IMR-90 (cell line): ENCODE data around the gene SEMA3C. TPM values are rescaled to one million over a fixed set of nuclear protein-coding genes. Genes with fewer than 3 reads are reported as not detected.

ENCODE experiments used
- ATAC-seq: fragments of 200-7000 bp; cut with Tn5 transposase; 2 replicates; pipeline ENCODE4 v1.9.1; 2020; ENCODE audit warnings: low read depth, mild to moderate bottlenecking, moderate library complexity
- BruUV-seq: library from RNA; stranded (reverse); fragments of 400-500 nt; replicated peaks from 2 replicates; lab custom pipeline; 2021; lab: Mats Ljungman, UMichigan
- CTCF ChIA-PET: fragments of 300-600 bp; formaldehyde crosslinking; extraction: SDS; loops from one replicate; lab custom pipeline; 2021; ENCODE audit warnings: antibody characterized with exemption; lab: Yijun Ruan, JAX
- POLR2A ChIA-PET: fragments of 300-600 bp; sonication (Branson Sonifier 250); formaldehyde crosslinking; loops from one replicate; lab custom pipeline; 2022; ENCODE audit warnings: antibody characterized with exemption; ENCODE audit not compliant: unreplicated experiment; lab: Charles Lee
- DNase-seq: peaks from one replicate; pipeline ENCODE4 v3.0.0; 2013
- H2AFZ ChIP-seq: replicated peaks from 2 replicates; pipeline ENCODE3; 2013; ENCODE audit warnings: low read length, mild to moderate bottlenecking; ENCODE audit not compliant: poor library complexity
- H2AK5ac ChIP-seq: 2 replicates; pipeline ENCODE4 v1.6.1; 2013; ENCODE audit warnings: low read depth, low read length, inconsistent platforms
- H2AK9ac ChIP-seq: replicated peaks from 2 replicates; pipeline ENCODE3; 2013; ENCODE audit warnings: mild to moderate bottlenecking, low read depth, low read length, moderate library complexity; ENCODE audit not compliant: poor library complexity
- H2BK120ac ChIP-seq: 2 replicates; pipeline ENCODE4 v1.6.1; 2013; ENCODE audit warnings: low read depth, low read length, inconsistent platforms
- H2BK15ac ChIP-seq: 3 replicates; pipeline ENCODE4 v1.6.1; 2013; ENCODE audit warnings: low read depth, low read length, inconsistent platforms
- H2BK20ac ChIP-seq: 2 replicates; pipeline ENCODE4 v1.6.1; 2013; ENCODE audit warnings: low read depth, mild to moderate bottlenecking, inconsistent platforms, low read length, moderate library complexity
- H2BK5ac ChIP-seq: 2 replicates; pipeline ENCODE4 v1.6.1; 2013; ENCODE audit warnings: mild to moderate bottlenecking, low read depth, low read length, inconsistent platforms; ENCODE audit not compliant: poor library complexity, severe bottlenecking
- H3K14ac ChIP-seq: replicated peaks from 2 replicates; pipeline ENCODE4 v1.6.1; 2013; ENCODE audit warnings: low read depth, low read length, inconsistent platforms
- H3K18ac ChIP-seq: 2 replicates; pipeline ENCODE4 v1.6.1; 2013; ENCODE audit warnings: low read depth, low read length, control low read depth
- H3K23ac ChIP-seq: 2 replicates; pipeline ENCODE4 v1.6.1; 2013; ENCODE audit warnings: low read depth, low read length, inconsistent platforms
- H3K27ac ChIP-seq: 2 replicates; pipeline ENCODE4 v1.5.1; 2013; ENCODE audit warnings: mild to moderate bottlenecking, control low read depth, low read length; ENCODE audit not compliant: insufficient read depth
- H3K27me3 ChIP-seq: 2 replicates; pipeline ENCODE4 v1.6.1; 2013; ENCODE audit warnings: low read length; ENCODE audit not compliant: control insufficient read depth, insufficient read depth
- H3K36me3 ChIP-seq: 2 replicates; pipeline ENCODE4 v1.6.1; 2013; ENCODE audit warnings: low read length, mixed read lengths; ENCODE audit not compliant: control insufficient read depth, insufficient read depth
- H3K4ac ChIP-seq: 2 replicates; pipeline ENCODE4 v1.6.1; 2013; ENCODE audit warnings: low read depth, low read length, inconsistent platforms
- H3K4me1 ChIP-seq: 2 replicates; pipeline ENCODE4 v1.6.1; 2013; ENCODE audit warnings: low read length, mixed read lengths; ENCODE audit not compliant: control insufficient read depth, insufficient read depth
- H3K4me2 ChIP-seq: 2 replicates; pipeline ENCODE4 v1.6.1; 2013; ENCODE audit warnings: low read depth, mild to moderate bottlenecking, control low read depth, low read length, moderate library complexity
- H3K4me3 ChIP-seq: 2 replicates; pipeline ENCODE4 v1.5.1; 2013; ENCODE audit warnings: low read depth, mild to moderate bottlenecking, control low read depth, low read length, moderate library complexity; ENCODE audit not compliant: insufficient read depth
- H3K56ac ChIP-seq: 2 replicates; pipeline ENCODE4 v1.6.1; 2013; ENCODE audit warnings: low read length, inconsistent platforms; ENCODE audit not compliant: insufficient read depth; ENCODE audit errors: extremely low read depth
- H3K79me1 ChIP-seq, 2 experiments: 2 replicates each; pipeline ENCODE4 v1.6.1; 2013; ENCODE audit warnings: low read length in 2 of 2, inconsistent platforms in 1 of 2, low read depth in 1 of 2
- H3K9ac ChIP-seq: 2 replicates; pipeline ENCODE4 v1.6.1; 2013; ENCODE audit warnings: low read depth, low read length, control low read depth
- H3K9me1 ChIP-seq: 2 replicates; pipeline ENCODE4 v1.6.1; 2013; ENCODE audit warnings: low read length, inconsistent platforms; ENCODE audit not compliant: insufficient read depth
- H3K9me3 ChIP-seq: 2 replicates; pipeline ENCODE4 v1.6.1; 2013; ENCODE audit warnings: low read length; ENCODE audit not compliant: control insufficient read depth, insufficient read depth
- H4K20me1 ChIP-seq: 2 replicates; pipeline ENCODE4 v1.6.1; 2013; ENCODE audit warnings: low read length, inconsistent platforms; ENCODE audit not compliant: insufficient read depth
- H4K5ac ChIP-seq: 2 replicates; pipeline ENCODE4 v1.6.1; 2013; ENCODE audit warnings: mild to moderate bottlenecking, low read depth, low read length, control low read depth
- H4K8ac ChIP-seq, 2 experiments: 2 replicates each; pipeline ENCODE4 v1.6.1; 2013; ENCODE audit warnings: low read depth in 2 of 2, low read length in 2 of 2, control low read depth in 1 of 2, inconsistent platforms in 1 of 2
- H4K91ac ChIP-seq: 2 replicates; pipeline ENCODE4 v1.6.1; 2013; ENCODE audit warnings: low read depth, low read length, inconsistent platforms; ENCODE audit not compliant: insufficient read depth
- BHLHE40 ChIP-seq: fragments of 150-350 bp; IDR thresholded peaks from 2 replicates; pipeline ENCODE4 v1.6.1; 2016; ENCODE audit warnings: mild to moderate bottlenecking, low read depth, low read length
- CEBPB ChIP-seq: IDR thresholded peaks from 2 replicates; pipeline ENCODE4 v1.6.1; 2012; ENCODE audit warnings: low read depth, low read length, improper control_type of control experiment
- CHD1 ChIP-seq: IDR thresholded peaks from 2 replicates; pipeline ENCODE4 v1.6.1; 2012; ENCODE audit warnings: low read depth, low read length, improper control_type of control experiment
- CTCF ChIP-seq: conservative IDR thresholded peaks from 2 replicates; pipeline ENCODE4 v1.5.1; 2012; ENCODE audit warnings: mild to moderate bottlenecking, low read depth, low read length, improper control_type of control experiment
- ELK1 ChIP-seq: fragments of 150-350 bp; IDR thresholded peaks from 2 replicates; pipeline ENCODE4 v1.6.1; 2016; ENCODE audit warnings: low read depth, mild to moderate bottlenecking, low read length, moderate library complexity, borderline replicate concordance
- FOS ChIP-seq: fragments of 150-350 bp; IDR thresholded peaks from 2 replicates; pipeline ENCODE4 v1.6.1; 2016; ENCODE audit warnings: low read depth, low read length
- MAFK ChIP-seq: IDR thresholded peaks from 2 replicates; pipeline ENCODE4 v1.6.1; 2012; ENCODE audit warnings: low read depth, low read length, improper control_type of control experiment
- MAZ ChIP-seq: IDR thresholded peaks from 2 replicates; pipeline ENCODE4 v1.6.1; 2012; ENCODE audit warnings: low read depth, mild to moderate bottlenecking, low read length, improper control_type of control experiment, moderate library complexity, borderline replicate concordance
- MXI1 ChIP-seq: IDR thresholded peaks from 2 replicates; pipeline ENCODE4 v1.6.1; 2012; ENCODE audit warnings: low read depth, mild to moderate bottlenecking, low read length, moderate library complexity, borderline replicate concordance
- NFE2L2 ChIP-seq: fragments of 150-350 bp; IDR thresholded peaks from 2 replicates; pipeline ENCODE4 v1.6.1; 2016; ENCODE audit warnings: low read depth, mild to moderate bottlenecking, low read length
- POLR2A ChIP-seq: IDR thresholded peaks from 2 replicates; pipeline ENCODE4 v1.6.1; 2012; ENCODE audit warnings: mild to moderate bottlenecking, low read depth, low read length
- RAD21 ChIP-seq: IDR thresholded peaks from 2 replicates; pipeline ENCODE4 v1.6.1; 2012; ENCODE audit warnings: low read length, improper control_type of control experiment
- RFX5 ChIP-seq: IDR thresholded peaks from 2 replicates; pipeline ENCODE4 v1.8.0; 2012; ENCODE audit warnings: low read depth, mild to moderate bottlenecking, low read length, moderate library complexity
- SMC3 ChIP-seq: fragments of 150-350 bp; IDR thresholded peaks from 2 replicates; pipeline ENCODE4 v1.6.1; 2016; ENCODE audit warnings: low read depth, mild to moderate bottlenecking, antibody characterized with exemption, low read length, moderate library complexity
- WGBS, 2 experiments: methylation state at CpG; one replicate each; pipeline versions ENCODE4 v1.1.5 to v1.1.7; 2013; ENCODE audit warnings: missing lambda C conversion rate in 2 of 2; ENCODE audit not compliant: insufficient read length in 1 of 2; ENCODE audit errors: extremely low coverage in 2 of 2; 5-methylcytosine and 5-hydroxymethylcytosine counted together
- dilution Hi-C: fragments of 300-500 bp; cut with HindIII; formaldehyde crosslinking; loops from one replicate; pipeline ENCODE4 v1.14.3; 2018; ENCODE audit warnings: low sequenced_read_pairs; ENCODE audit not compliant: unreplicated experiment
- in situ Hi-C: fragments of 300-500 bp; cut with MboI; formaldehyde crosslinking; loops from 3 replicates; pipeline ENCODE4 v1.14.3; 2019; ENCODE audit warnings: low sequenced_read_pairs, inconsistent platforms, mixed read lengths
- intact Hi-C: fragments of 100-400 bp; cut with micrococcal nuclease; formaldehyde crosslinking; loops from 2 replicates; pipeline ENCODE4 v1.10.0; 2022
- polyA plus RNA-seq, 3 experiments: library from polyadenylated mRNA; depleted of rRNA; stranded (reverse); fragments of >200 nt; gene quantifications; 2 replicates each; pipeline ENCODE4 v1.2.3, GENCODE V29; 2012; ENCODE audit warnings: low replicate concordance in 1 of 3
- total RNA-seq: library from RNA; depleted of rRNA; stranded (reverse); fragments of >200 nt; gene quantifications from 2 replicates; pipeline ENCODE4 v1.2.3, GENCODE V29; 2012
- TF ChIP-seq, protein P1 (sequence below): fragments of 150-350 bp; IDR thresholded peaks from 2 replicates; pipeline ENCODE4 v1.6.1; 2017; ENCODE audit warnings: mild to moderate bottlenecking, antibody characterized with exemption, low read length, low read depth

Gene SEMA3C
- total and polyA plus RNA-seq, 2 of the 4 experiments (the other 2 are of a cell fraction), result 21.2 to 97.1 TPM

DNA sequence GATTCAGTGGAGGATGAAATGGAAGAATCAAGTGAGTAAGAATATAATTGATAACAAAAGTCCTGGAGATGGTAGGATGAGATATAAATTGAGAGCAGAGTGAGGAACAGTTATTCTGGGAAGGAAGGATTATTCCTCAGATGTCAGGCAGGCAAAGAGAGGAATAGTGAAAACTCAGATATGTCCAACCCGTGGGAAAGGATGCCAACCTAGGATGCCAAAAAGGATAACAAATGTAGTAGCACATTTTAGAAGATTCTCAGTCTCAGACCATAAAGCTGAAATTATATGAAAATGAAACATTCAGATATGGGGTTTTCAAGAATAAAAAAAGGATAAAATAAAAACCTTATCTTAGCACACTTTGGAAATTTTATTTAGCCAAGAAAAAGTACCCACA, 131.1 kb downstream of the SEMA3C start:
- peaks cover 4% of the 10 kb centered on the region; the same call in 1 of the 2 replicates for H3K4me1 ChIP-seq
- POLR2A ChIA-PET, result no interaction called here
- H3K36me3 ChIP-seq, result no peaks in the 10 kb centered on the region
- H3K79me1 ChIP-seq, result no peaks in the 10 kb centered on the region
- no peak for TF ChIP-seq CTCF
- TF ChIP-seq SMC3, result no peak
- no peak for TF ChIP-seq MAZ
- no peak for TF ChIP-seq NFE2L2
- no peak for TF ChIP-seq POLR2A
- TF ChIP-seq BHLHE40, result no peak
- no peak for TF ChIP-seq MAFK
- TF ChIP-seq FOS, result no peak
- TF ChIP-seq RFX5, result no peak
- TF ChIP-seq ELK1, result no peak
- TF ChIP-seq CHD1, result no peak
- no peak for TF ChIP-seq CEBPB
- TF ChIP-seq, protein P1, sequence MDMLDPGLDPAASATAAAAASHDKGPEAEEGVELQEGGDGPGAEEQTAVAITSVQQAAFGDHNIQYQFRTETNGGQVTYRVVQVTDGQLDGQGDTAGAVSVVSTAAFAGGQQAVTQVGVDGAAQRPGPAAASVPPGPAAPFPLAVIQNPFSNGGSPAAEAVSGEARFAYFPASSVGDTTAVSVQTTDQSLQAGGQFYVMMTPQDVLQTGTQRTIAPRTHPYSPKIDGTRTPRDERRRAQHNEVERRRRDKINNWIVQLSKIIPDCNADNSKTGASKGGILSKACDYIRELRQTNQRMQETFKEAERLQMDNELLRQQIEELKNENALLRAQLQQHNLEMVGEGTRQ, result no peak
- no peak for TF ChIP-seq MXI1
- no peak for TF ChIP-seq RAD21
- H4K5ac ChIP-seq, result no peak overlapping the region
- CTCF ChIA-PET, result no interaction called here
- H3K4me2 ChIP-seq, result no peak overlapping the region
- in situ Hi-C loops (no loop called here), intact Hi-C loops (loop anchor here (5.0 kb wide), 1 partner anchor 130 kb away; the partner anchor contains the start of gene SEMA3C), dilution Hi-C loops (no loop called here)
- BruUV-seq, result no TSS peak
- H3K27ac ChIP-seq, result no peak overlapping the region
- no peak overlapping the region for H3K4ac ChIP-seq
- no peak overlapping the region for H2BK15ac ChIP-seq
- WGBS, 2 experiments, result no CpG with 5 or more reads among the region's 1 CpG
- ATAC-seq (no peak), DNase-seq (no peak)
- H4K91ac ChIP-seq, result no peak overlapping the region
- no peak overlapping the region for H3K56ac ChIP-seq
- no peaks in the 10 kb centered on the region for H4K20me1 ChIP-seq
- H2BK20ac ChIP-seq, result no peak overlapping the region
- H3K23ac ChIP-seq, result no peak overlapping the region
- H3K9me1 ChIP-seq, result no peaks in the 10 kb centered on the region; the same call in 1 of the 2 replicates
- H3K9ac ChIP-seq, result no peak overlapping the region
- no peaks in the 10 kb centered on the region for H3K9me3 ChIP-seq
- H3K18ac ChIP-seq, result no peak overlapping the region
- H2AK5ac ChIP-seq, result no peak overlapping the region
- H3K14ac ChIP-seq, result no peak overlapping the region
- H3K4me3 ChIP-seq, result no peak overlapping the region
- H2AK9ac ChIP-seq, result no peak overlapping the region
- H4K8ac ChIP-seq, result no peak overlapping the region
- H3K27me3 ChIP-seq, result no peaks in the 10 kb centered on the region
- no peak overlapping the region for H2BK120ac ChIP-seq
- no peak overlapping the region for H2BK5ac ChIP-seq
- no peak overlapping the region for H2AFZ ChIP-seq
